Glomerular visceral epithelial cell (primary cell): ENCODE data around the gene C1QTNF8.

Experiments used
- DNase-seq: peaks from one replicate; pipeline ENCODE4 v3.0.0-alpha.2; 2016; ENCODE audit errors: extremely low spot score

The C1QTNF8 gene

DNA sequence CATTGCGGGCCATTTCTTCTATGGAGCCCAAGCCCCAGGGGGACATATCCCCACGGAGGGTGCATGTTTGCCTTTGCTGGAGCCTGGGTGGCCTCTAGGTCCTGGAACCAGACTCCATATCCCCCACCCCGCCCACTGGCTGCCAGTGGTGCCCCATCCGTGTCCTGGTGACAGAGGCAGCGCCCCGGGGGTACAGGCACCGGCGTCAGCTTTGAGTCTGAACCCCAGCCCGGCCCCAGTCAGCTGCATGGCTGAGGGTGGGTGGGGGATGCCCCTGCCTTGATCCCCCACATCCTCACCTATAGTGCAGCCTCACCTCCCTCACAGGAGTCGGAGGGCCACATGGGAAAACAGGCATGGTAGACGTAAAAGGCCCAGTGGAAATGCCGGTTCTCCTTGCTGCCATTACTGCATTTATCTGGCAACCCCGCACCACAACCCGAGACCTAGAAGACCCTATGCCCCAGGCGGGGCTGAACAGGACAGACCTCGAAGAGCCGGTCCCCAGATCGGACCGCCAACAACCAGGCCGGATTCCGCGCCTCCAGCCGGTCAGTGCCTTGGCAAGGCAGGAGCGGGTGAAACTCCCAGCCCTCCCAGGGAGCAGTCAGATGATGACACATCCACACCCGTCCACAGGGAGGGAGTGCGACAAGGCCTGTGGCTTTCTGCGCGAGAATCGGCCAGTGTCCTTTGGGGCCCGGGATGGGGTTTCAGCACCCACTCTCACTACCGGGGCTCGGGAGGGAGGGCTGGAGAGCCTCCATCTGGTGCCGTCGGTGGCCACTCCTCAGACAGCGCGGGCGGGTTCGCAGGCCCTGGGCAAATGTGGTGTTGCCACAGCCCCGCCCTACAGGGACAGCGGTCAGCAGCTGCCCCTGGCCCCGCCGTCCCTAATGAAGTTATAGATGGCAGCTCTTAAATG is 35.4 kb downstream of the C1QTNF8 start:
- DNase-seq: no peak

DNA sequence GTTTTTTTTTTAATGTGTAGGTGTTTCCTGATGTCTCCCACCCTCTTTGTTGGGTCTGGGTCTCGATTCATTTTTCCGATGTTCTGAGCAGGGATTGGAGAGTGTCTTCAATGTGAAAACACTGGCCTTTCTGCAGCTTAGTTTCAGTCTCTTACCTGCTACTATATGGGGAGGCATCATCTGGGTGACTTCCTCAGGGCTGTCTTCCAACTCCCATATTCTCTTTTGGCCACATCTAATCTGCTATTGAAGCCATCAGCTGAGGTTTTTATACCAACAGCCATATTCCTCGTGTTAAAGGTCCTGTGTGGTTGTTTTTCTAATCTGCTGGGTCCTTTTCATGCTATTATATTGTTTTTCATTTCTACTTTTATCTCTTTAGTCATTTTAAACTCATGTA is 36.7 kb downstream of the C1QTNF8 start:
- DNase-seq: no peak

DNA sequence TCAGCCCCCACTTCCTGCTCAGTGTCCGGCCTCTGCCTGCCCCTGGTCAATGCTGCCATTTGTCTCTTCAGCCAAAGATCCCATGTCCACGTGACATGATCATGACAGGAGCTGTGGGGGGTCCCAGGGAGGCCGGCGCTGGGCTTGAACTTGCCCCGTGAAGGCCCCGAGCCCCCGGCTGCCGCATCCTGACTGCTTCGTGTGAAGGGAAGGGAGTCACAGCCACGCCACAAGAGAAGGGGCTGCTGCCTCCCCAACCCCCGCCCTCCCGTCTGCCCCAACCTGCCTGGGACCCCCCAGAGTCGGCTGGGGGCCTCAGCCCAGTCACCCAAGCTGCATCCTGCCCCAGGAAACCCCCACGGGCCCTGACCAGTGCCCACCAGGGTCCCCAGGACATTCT is 37.8 kb downstream of the C1QTNF8 start:
- DNase-seq: no peak

DNA sequence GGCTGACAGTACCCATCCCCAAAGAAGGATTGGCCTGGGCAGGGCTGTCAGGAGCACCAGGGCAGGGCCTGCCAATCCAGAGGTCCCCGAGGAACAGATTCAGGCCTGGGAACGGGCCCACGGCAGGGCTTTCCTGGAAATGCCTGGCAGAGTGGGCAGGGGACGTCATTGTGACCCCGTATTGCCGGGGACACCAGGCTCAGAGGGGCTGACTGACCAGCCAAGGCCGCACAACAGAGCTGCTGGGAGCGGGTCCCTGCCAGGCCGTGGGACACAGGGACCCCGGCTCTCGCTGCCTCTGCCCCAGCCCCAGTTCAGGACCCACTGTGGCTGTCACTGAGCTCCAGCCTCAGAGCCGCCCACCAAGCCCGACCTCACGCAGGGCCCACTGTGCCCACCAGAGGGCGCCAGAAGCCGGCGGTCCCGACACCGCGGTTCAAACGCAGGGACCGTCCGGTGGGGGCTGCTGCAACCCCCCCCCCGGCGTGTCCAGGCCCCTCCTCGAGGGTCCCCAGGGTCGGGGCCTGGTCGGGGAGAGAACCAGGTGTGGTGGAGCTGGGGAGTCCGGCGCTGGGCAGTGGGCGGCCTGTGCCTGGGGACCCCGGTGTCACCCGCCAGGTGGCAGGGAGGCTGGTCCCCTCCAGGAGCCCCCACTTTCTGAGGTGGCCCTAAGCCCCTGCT is 38.7 kb downstream of the C1QTNF8 start:
- peak; percentile 22 for DNase-seq

DNA sequence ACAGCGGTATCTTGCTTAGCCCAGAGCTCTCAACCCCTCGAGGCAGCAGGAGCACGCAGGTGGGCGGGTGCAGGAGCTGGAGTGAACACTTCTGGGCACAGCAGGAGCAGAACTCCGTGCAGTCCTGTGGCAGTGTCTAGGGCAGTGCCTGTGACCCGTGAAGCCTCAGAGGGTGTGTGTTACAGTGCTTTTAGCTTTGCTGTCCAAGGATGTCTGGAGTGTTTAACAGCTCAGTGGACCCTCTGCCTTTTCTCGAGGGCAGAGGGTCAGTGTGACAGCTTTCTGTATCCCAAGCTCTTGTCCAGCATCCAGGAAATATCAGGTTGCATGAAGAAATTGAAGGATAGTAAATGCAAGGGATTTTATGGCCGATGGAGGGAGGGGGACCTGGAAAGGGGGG is 39.8 kb downstream of the C1QTNF8 start:
- no peak for DNase-seq

DNA sequence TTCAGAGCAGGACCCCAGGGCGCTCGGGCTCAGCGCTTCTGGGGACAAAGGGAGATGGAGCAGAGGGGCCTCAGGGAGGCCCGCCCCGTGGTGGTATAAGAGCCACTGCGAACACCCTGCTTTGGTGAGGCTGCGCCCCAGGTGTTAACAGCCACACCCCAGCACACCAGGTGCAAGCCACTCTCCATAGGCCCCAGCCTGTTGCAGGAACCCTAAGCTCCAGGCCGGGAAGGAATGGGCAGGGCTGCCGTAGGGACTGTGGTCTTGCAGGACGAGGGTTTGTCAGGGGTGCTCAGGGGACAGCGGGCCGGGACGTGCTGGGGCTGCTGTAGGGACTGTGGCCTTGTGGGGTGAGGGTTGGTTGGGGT is 40.5 kb downstream of the C1QTNF8 start:
- no peak for DNase-seq

DNA sequence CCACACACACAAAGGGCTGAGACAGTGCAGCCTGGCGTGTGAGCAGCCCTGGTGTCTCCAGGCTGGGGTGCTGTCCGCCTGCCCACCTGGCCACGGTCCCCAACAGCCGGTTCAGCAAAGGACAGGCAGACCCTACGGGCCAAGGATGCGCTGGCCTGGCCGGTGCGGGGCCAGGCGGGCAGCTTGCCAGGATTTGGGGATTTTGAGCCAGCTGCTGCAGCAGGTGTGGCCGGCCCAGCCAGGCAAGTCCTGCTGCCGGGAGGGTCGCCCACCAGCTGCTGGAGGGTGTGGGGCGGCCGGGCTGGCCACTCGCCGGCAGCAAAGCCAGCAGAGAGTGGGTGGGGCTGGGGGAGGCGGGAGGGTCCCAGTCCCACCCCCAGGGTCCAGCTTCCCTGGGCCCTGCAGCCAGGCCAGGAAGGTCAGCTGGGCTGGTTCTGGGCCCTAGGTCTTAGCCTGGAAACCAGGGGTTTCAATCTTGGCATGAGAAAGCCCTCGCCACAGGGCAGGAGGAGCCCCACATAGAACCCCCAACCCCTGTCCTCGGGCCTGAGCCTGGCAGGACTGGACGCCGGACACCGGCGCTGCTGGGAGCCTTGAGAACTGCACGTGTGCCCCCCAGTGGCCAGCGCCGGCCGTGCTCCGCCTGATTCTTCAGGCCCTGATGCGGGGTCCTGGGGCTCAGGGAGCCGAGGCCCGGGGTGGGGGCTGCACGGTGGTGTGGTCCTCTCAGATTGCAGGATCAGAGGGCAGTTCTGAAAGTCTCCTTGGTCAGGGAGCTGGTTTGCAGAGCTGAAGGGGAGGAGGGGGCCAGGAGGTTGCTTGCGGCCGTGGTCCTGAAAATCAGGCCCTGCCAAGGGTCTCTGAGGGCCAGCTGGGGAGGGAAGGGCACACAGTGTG is 41.1 kb downstream of the C1QTNF8 start:
- DNase-seq: peak; percentile 49

DNA sequence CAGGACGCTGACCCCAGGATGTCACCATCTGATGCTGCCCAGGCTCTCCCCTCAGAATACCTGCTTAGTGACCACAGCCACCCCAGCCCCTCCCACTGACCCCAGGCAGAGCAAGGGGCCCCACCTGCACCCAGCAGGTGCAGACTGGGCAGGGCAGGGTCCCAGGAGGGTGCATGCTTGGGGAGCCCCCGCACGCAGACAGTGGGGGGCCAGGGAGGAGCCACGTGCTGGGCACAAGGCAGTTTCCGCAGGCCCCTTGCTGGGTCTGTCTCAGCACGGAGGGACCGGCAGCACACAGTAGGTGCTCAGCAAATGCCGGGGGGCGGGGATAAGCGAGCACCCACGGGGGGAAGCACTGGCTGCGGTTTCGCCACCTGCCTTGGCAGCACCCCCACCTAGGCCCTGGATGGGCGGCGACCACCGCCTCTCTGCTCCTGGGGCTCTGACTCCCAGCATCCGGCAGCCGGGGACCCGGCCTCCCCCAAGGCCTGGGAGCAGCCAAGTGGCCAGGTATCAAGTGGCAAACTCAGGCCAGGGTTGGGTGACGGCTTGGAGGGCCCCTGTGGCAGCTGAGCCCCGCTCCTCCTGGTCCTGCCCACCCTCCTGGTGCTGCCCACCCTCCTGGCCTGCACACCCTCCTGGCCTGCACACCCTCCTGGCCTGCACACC is 42.2 kb downstream of the C1QTNF8 start:
- DNase-seq: no peak

DNA sequence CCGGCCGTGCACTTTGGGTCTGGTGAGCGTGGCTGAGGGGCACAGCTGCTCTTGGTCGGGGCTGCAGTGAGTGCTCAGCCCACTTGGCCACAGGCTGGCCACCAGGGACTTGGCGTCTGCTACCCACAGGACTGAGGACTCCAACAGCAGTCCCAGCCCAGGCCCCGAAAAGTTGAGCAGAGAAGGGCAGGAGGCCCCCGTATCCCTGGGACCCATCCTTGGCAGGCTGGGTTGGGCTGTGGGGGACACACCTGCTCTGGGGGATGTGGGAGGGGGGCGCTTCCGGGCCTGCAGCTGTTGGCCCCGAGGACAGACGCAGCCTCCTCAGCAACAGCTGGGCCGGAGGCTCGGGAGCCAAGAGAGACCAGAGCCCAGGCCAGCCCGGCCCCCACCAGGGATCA is 42.9 kb downstream of the C1QTNF8 start:
- no peak for DNase-seq

DNA sequence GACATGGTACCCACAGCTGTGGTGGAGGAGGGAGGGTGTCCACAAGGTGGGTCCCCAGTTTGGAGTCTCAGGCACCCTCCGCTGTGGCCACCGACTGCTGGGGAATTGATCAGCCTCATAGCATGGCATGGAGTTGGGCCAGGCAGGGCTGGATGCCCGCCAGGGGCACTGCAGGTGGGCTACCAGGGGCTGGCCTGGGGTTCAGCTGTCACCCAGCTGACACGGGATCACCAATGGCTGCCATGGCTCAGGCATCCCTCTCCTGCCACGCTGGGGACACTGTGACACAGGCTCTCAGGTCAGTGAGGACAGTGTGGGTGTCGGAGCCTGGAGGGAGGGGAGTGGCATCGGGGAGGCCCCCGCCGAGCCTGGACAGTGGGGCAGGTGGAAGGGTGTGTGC is 43.3 kb downstream of the C1QTNF8 start:
- no peak for DNase-seq

DNA sequence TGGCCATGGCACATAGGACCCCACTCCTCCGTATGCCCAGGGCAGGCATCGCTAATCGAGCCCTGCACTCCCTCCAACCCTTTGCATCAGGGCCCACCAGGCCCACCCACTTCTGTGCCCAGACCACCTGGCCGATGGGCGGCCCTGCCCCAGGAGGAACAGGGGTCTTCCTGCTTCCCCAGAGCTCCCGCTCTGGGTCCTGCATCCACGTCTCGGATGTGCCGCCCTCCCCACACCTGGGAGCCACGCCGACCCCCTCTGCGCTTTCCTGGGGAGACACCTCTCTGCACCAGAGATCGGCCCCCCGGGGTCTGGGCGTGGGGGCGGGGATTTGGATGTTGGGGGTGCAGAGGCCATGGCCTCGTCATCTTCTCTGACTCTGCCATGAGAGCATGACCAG is 44.6 kb downstream of the C1QTNF8 start:
- DNase-seq: no peak

DNA sequence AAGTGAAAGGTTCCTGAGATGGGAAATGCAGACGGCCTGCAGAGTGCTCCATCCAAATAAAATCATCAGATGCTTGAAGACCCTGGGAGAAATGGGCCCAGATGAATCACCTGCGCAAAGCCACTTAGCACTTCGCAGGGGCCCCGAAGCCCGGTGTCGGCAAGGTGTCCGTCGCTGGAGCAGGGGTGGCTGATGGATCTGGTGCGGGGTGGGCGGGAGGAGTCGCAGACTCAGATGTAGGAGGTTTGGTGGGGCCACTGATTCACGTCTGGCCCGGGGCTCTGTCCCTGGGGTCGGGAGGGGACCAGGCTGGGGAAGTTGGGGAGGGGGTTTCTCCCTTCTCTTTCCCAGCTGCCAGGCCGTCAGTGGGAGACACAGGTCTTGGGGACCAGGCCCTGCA is 45.1 kb downstream of the C1QTNF8 start:
- DNase-seq: no peak

DNA sequence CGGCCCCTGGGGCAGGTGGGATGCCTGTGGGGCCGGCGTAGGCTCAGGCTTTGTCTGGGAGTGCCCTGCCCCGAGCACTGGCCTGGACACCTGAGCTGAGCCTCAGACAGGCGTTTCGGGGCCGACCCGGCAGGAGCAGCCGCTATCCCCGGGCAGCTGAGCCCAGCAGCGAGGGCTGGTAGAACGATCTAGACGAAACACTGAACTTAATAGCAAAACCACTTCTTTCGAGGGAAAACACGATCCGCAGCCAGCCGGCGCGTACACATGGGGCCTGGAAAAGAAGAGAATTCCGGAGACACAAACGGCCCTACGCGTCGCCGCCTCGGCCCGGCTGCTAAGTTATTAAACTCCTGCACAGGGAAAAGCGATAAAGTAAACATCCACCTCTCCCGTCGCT is 45.5 kb downstream of the C1QTNF8 start:
- DNase-seq: no peak

DNA sequence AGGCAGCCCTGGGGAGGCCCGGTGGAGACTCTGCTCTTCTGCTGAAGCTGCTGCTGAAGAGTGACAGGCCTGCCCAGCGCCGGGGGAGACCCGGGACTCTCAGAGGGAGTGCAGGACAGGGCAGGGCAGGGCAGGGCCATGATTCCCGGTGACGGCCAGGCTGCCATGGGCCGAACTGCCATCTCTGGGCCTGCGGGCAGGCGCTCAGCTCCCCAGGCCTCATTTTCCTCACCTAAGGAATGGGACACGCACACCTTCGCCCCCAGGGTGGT is 46.1 kb downstream of the C1QTNF8 start:
- DNase-seq: no peak

DNA sequence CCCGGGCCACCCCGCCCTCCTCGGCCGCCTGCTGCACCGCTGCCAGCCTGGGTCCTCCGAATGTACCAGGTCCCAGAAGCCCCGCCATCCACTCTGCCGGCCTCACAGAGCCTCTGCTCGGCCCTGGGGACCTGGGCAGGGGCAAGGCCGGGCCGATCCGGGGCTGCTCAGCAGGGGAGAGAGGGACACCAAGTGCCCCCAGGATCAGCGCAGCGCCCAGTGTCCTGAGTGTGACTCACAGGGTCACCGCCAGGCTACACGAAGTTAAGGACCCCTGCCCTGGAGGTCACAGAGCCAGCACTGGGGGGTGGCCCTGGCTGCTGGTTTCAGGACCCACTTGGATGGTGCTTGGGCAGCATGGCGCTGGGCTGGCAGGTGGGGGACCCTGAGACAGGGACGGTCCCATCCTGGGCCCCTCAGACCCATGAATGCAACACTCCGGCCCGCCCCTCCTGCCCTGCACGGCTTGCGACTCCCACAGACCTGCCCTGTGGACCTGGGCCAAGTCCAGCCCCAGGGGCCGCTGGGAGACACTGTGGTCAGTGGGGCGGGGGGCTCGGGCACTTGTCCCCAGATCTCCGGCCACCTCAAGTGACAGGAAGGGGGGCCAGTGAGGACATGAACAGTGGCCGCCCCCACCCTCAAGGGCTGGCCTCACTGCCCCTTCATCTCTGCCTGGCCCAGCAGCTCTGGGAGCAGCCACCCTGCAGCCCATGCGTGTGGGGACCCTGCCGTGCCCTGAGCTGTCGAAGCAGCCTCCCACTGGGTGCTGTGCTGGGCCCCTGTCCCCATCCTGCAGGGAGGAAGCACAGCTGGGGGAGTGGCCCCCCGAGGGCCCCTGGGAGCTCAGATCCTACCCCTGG is 46.7 kb downstream of the C1QTNF8 start:
- no peak for DNase-seq

DNA sequence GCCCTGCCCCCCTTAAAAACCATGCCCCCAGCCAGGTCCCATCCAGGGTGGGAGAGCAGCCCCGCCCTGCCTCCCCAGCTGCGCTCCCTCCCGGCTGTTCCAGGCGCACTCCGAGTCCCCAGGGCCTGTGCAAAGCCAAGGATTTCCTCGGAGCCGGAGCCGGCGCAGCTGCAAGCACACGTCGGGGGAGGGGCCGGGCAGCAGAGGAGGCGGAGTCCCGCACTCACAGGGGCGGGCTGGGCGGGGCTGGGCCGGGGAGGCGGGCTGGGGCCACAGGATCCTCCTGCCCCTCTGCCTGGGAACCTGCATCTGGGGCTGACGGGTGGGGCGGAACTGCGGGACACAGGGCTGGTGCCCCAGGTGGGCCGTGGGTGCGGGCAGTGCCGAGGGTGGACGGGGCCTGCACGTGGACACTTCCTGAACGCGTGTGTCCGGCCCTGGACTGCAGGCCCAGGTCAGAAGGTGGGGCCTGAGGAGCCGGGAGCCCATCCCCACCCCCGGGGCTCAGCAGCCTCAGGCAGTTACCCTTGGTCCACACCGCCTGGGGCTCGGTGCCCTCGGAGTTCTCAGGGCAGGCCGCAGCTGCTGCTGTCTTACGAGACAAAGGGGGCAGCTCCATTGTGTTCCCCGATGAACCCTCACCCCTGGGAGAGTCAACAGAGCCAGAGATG is 47.5 kb downstream of the C1QTNF8 start:
- DNase-seq: no peak

DNA sequence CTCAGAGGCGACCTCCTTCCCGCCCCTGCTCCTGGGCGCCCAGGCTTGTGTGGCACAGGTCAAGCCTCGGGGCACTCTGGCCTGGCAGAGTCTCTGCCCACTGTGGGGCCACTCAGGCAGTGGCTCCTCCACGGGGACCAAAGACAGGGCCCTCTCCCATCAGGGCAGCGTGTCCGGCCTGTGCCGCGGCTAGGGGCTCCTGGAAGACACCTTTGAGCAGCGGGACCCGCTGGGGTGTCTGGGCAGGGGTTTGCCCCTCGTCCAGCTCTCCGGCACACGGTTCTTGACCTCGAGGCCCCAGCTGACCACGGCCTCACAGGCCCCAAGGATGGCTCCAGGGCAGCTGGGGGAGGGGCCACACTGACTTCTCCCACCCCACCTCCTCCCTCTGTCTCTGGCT is 48.2 kb downstream of the C1QTNF8 start:
- DNase-seq: no peak

DNA sequence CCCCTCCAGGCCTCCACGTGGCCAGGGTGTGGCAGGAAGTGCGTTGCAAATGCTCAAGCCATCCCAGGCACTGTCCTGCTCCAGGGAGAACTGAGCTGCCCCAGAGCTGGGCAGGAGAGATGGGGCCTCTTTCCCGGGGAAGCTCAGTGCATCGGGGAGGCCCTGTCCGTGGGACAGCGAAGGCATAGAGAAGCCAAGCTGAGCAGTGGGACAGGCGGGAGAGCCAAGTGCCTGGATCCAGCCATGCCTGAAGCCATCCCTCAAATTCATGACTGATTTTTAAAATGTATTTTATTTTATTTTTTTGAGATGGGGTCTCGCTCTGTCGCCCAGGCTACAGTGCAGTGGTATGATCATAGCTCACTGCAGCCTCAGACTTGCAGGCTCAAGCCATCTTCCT is 48.9 kb downstream of the C1QTNF8 start:
- DNase-seq: no peak

DNA sequence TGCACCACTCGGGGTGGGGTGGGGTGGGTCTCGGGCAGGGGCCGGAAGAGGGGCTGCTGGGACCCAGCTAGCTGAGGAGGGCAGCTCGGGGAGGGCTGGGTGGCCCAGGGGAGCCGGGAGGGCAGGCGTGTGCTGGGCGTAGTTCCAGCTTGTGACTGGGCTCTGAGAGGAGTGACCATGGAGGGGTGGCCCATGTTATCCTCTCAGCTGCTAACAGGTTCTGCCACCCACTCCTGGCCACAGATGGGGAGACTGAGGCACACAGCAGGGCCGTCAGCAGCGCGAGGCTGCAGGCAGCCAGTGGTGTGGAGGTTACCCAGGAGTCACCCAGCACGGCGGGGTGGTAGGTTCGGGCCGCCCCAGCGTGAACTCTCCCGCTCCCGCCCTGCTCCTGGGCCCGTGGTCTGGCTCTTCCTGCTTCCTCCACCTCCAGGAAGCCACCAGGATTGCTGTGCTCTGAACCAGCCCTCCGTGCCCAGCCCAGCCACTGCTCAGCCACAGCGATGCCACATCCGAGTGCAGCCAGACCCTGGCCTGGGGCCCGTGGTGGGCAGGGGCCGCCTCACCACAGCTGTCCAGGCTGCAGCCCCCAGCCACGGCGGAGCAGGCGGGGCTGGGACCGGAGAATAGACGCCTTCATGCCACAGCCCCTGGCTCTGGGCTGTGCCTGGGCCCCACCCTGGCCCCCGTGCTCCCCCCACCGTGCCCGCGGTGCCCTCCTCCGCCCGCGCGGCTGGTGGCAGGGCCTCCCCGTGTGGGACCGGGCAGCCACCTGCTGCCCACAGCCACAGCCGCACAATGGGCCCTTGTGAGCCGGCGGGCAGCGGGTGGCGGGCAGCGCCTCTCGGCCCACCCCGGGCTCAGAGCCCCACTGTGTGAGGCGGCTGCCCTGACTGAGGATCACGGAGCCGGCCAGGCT is 49.8 kb downstream of the C1QTNF8 start:
- DNase-seq: no peak
